C4-2B (cell line): Measurements from ENCODE around the gene RAB6B.

Source experiments
- ZFX ChIP-seq: fragments of 450-650 bp; IDR thresholded peaks from 2 replicates; pipeline ENCODE4 v1.6.1; 2017
- TF ChIP-seq, protein P1 (sequence below): fragments of 450-650 bp; conservative IDR thresholded peaks from 2 replicates; pipeline ENCODE4 v1.5.1; 2017; ENCODE audit warnings: mild to moderate bottlenecking

DNA sequence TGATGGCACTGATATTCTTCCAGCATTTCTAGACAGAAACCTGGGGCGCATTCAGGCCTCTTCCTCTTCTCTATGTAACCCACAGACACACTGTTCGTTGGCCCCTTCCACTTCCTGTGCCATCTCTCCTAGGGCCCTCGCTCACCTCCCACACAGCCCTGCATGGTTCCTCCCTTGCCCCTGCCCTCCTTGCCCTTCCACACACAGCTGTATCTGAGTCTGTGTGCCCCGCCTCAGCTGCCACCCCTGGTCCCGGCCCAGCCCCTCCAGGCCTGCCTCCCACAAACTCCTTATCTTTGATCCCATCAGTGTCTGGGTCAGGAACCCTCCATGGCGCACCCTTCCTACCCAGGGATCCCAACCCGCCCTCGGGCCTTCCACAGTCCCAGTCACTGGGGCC is 37.9 kb downstream of the RAB6B start:
- TF ChIP-seq, protein P1, sequence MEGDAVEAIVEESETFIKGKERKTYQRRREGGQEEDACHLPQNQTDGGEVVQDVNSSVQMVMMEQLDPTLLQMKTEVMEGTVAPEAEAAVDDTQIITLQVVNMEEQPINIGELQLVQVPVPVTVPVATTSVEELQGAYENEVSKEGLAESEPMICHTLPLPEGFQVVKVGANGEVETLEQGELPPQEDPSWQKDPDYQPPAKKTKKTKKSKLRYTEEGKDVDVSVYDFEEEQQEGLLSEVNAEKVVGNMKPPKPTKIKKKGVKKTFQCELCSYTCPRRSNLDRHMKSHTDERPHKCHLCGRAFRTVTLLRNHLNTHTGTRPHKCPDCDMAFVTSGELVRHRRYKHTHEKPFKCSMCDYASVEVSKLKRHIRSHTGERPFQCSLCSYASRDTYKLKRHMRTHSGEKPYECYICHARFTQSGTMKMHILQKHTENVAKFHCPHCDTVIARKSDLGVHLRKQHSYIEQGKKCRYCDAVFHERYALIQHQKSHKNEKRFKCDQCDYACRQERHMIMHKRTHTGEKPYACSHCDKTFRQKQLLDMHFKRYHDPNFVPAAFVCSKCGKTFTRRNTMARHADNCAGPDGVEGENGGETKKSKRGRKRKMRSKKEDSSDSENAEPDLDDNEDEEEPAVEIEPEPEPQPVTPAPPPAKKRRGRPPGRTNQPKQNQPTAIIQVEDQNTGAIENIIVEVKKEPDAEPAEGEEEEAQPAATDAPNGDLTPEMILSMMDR = no peak
- TF ChIP-seq ZFX = no peak
